GM18517 (cell line): ENCODE results near the gene HOXB6.

ENCODE experiments used
- ATAC-seq: cut with Tn5 transposase; IDR thresholded peaks from one replicate; pipeline ENCODE4 v1.9.1; 2021; ENCODE audit warnings: mild to moderate bottlenecking, moderate library complexity; ENCODE audit not compliant: unreplicated experiment

The HOXB6 gene

DNA sequence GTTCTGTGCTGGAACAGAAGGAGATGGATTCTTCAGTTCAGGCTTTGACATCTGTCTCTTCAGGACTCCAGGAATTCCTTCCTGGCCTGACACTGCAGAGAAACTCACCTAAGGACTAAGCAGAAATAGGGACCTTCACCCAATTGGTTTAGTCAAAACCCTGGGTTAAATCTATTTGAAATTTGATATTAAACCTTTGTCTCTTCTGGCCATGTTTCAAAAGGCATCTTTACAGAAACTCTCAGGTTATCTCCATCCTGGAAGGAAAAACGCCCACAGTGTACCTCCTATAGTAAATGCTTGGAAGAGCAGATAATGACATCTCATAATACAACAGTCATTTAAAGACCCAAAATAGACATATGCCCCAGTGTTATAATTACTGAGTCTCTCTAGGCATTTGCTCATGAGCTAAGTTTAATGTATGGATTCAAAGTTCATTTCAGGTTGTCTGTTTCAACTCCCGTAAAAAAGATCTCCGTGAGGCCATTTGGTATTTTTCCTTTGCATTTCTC lies 21.0 kb downstream of the HOXB6 start:
- ATAC-seq = no peak

- no peak for ATAC-seq
Observed at GRCh38 chr17:48582750-48583069, 22.1 kb downstream of the HOXB6 start.

GRCh38 chr17:48579760-48580554 lies 24.8 kb downstream of the HOXB6 start:
- no peak for ATAC-seq

DNA sequence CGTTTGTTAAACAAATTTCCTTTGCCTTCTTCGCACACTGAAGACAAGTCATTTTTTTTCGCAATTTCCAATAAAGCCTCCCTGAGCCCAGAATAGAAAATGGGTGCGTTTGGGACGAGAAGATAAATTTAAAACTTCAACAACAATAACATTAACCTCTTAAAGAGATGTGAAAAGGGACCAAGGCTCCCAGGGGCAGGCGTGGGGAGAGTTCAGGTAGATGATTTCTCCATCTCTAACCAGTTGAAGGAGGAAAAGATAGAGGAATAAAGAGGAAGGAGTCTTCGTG lies 25.4 kb downstream of the HOXB6 start:
- ATAC-seq = no peak

- ATAC-seq = no peak
Observed at GRCh38 chr17:48578616-48579470, 25.9 kb downstream of the HOXB6 start.

- ATAC-seq = no peak
Observed at GRCh38 chr17:48577946-48578615, 26.7 kb downstream of the HOXB6 start, which contains the start of gene HOXB4. TSS of gene HOXB4 (minus strand) at chr17:48578350. CDS start at chr17:48578319, 31 bp downstream.

GRCh38 chr17:48577330-48577945 lies 27.3 kb downstream of the HOXB6 start:
- no peak for ATAC-seq

- ATAC-seq = no peak
Observed at GRCh38 chr17:48576479-48577309, 28.1 kb downstream of the HOXB6 start.

DNA sequence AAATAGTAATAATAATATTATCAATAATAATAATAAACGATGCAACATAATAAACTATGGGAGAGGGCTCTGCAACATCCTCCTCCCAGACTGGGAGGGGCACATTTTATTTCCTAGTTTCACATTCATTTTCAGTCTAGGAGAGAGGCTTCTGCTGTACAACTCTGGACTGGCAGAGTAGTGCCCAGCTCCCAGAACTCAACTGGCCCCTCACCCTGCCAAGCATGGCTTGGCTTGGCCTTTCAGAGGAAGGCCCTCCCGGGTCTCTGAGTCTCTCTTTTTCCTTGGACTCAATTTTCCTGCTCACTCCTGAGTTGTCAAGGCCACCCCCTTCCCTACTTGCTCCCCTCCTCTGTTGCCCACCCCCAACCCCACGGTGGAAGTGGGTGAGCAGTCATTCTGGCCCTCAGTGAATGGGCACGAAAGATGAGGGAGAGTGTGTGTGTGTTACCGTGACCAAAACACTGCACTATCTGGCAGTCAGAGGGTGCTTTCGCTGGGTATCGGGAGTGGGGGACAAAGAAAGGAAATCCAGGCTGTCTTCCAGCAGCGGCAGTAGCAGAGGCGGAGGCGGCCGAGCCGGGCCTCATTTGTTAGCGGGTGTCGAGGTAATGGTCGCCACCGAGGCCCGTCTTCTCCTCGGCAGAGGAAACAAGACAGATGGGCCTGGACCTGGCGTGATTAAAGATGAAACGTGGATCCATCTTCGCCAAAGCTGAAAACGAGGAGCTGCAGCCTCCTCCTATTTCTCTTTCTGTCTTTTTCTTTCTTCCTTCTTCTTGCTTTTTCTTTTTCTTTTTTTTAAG lies 28.9 kb downstream of the HOXB6 start:
- ATAC-seq = no peak

DNA sequence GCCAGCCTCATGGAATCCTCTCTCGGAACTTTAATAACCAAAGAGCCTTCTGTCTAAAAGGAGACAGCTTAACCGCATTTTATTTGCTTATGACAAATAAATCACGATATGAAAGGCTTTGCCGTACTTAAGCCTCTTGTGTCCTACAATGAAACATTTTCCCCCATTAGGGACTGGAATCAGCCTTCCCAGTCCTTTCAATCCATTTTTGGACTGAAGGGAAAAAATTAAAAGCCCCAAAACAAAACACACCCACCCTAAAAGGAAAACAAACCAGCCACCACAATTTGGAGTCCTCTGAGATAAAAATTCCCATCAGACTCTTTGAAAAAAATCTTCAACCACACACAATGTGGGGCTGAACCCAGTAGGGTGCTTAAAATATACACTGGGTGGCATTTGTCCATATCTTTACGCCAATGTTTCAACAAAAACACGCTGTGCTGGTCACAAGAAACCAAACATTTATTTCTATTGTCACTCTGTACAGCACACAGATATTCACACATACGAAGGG lies 29.7 kb downstream of the HOXB6 start:
- ATAC-seq = no peak

- no peak for ATAC-seq
Observed at GRCh38 chr17:48574505-48575065, 30.2 kb downstream of the HOXB6 start.

GRCh38 chr17:48571826-48572417 lies 32.9 kb downstream of the HOXB6 start:
- ATAC-seq = no peak

DNA sequence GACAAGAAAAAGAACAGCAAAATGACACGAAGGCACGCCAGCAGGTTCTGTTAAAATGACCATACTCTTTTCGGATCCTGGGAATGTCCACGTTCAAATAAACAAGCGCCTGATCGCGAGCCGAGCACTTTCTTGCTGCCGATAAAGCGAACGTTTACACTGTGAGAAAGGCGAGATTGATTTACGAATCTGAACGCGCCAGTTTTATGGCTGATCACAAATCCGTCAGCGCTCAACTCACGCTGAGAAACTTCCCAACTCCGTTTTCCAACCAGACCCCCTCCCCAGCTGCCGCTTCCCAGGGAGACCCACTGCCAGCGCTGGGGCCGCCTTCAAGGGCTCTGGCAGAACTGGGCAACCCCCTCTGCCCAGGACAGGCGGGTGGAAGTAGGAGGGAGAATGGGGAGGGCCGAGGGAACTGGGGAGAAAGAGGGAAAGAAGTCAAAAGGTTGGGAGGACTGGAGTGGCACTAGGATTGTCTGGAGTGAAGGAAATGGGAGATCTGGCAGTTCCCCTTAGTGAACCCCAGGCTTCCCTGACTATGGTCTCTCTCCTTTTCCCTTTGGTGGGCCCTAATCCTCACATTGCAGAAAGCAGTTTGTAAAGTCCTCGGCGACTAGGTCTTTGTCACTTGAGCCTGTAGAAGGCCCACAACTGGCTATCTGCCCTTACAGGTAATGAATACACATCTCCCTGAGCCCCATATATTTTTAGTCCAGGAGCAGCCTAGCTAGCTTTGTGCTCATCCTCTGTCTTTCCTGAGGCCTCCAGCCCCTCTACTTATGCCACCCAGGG lies 33.6 kb downstream of the HOXB6 start:
- ATAC-seq = no peak

GRCh38 chr17:48570325-48571023 lies 34.3 kb downstream of the HOXB6 start:
- no peak for ATAC-seq

DNA sequence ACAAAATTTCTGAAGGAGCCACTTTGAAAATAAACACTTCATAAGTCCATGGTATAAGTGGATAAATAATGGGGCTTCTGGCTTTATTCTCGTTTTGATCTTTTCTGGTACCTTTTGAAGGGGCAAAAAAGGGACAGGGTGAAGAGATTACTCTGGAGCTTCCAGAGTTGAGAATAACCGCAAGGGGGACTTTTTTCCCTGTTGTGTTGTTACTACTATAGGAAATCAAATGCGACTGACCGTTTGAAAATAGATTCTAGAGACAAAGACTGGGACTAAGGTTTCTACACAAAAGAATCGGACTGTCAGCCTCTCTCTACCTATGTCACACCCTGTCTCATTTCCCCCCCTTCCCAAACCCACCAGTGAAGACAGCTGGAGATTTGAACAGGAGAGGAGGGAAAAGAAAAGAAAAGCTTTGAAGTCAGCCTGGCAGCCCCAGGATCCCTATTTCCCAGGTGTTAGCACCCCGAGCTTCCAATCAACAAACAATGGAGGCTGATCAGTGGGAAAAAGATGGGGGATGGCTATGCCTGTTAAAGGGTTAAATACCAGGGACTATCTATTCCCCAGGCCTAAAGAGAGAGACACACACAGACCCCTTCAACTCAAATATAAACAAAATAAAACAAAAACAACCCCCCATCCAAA lies 35.0 kb downstream of the HOXB6 start:
- no peak for ATAC-seq

- no peak for ATAC-seq
Observed at GRCh38 chr17:48569240-48569582, 35.6 kb downstream of the HOXB6 start.
